ENCODE results near the gene CACNA1G.

DNA sequence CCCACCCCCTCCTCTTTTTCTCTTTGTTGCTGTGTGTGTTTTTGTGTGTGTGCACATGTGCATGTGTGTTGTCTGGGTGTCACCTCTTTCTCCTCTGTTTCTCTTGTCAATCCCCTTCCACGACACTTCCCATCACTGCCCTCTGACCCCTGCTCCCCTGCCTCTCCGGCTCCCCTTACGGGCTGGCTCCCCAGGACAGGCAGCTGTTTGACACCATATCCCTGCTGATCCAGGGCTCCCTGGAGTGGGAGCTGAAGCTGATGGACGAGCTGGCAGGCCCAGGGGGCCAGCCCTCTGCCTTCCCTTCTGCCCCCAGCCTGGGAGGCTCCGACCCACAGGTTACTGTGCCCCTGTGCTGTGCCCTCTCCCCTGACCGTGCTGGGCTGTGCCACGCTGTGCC is 59.0 kb downstream of the CACNA1G start:
- TF ChIP-seq, protein P1, sequence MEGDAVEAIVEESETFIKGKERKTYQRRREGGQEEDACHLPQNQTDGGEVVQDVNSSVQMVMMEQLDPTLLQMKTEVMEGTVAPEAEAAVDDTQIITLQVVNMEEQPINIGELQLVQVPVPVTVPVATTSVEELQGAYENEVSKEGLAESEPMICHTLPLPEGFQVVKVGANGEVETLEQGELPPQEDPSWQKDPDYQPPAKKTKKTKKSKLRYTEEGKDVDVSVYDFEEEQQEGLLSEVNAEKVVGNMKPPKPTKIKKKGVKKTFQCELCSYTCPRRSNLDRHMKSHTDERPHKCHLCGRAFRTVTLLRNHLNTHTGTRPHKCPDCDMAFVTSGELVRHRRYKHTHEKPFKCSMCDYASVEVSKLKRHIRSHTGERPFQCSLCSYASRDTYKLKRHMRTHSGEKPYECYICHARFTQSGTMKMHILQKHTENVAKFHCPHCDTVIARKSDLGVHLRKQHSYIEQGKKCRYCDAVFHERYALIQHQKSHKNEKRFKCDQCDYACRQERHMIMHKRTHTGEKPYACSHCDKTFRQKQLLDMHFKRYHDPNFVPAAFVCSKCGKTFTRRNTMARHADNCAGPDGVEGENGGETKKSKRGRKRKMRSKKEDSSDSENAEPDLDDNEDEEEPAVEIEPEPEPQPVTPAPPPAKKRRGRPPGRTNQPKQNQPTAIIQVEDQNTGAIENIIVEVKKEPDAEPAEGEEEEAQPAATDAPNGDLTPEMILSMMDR (IDR thresholded peaks at IDR 0.05) = no peak
- TF ChIP-seq POLR2A (IDR thresholded peaks at IDR 0.05) (no peak), POLR2AphosphoS5 (IDR thresholded peaks at IDR 0.05) (no peak)

All from prostate gland (tissue), 2 donors.